ENCODE results near the gene PTGS2. TPM values are rescaled to one million over a fixed set of nuclear protein-coding genes. Genes with fewer than 3 reads are reported as not detected.
"Not testable (repeated sequence)": the region's sequence is repeated elsewhere in the genome, so short reads cannot be mapped to it uniquely, and the experiment has no call there.

PTGS2 gene
- total RNA-seq, 2 experiments from 2014 or later, result 0.61 to 0.88 TPM

DNA sequence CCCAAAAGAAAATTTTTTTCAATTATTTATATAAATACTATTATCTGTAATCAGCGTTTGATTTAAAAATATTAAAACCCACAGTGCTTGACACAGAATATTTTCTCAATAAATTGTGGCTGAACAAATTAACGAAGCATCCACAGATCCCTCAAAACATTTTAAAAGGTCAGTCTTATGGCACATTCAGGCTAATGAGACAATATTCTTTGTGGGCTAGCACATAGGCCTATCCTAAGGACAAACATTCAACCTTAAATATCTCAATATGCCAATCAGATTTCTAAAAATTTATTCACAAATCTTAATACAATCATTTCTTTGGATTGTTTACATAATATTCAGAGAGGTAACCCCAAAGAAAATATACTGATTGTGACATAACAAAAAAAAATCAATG, 8.1 kb downstream of the PTGS2 start:
- POLR2A ChIA-PET, result no interaction called here
- no peak overlapping the region for H3K27ac Mint-ChIP-seq
- H3K27me3 Mint-ChIP-seq, result peaks cover 9% of the 10 kb centered on the region
- intact Hi-C loops (cut with DNase I, micrococcal nuclease), result no loop called here
- H3K36me3 Mint-ChIP-seq (ENCODE audit: low read depth), result no peaks in the 10 kb centered on the region
- Histone ChIP-seq H3K9me3 (ENCODE audit: control insufficient read depth in 1 of 2, insufficient read depth in 1 of 2, low read length in 2 of 2) (peaks cover 0 to 6% of the 10 kb centered on the region in 2 experiments), H3K4me1 (ENCODE audit: insufficient read depth, low read length) (no peaks in the 10 kb centered on the region), H3K36me3 (ENCODE audit: insufficient read depth, low read length) (no peaks in the 10 kb centered on the region), H3K27ac (ENCODE audit: low read depth in 1 of 2, low read length in 2 of 2) (no peak overlapping the region), H3K27me3 (ENCODE audit: control insufficient read depth in 1 of 2, insufficient read depth in 2 of 2, low read length in 2 of 2) (no peaks in the 10 kb centered on the region), H3K4me3 (ENCODE audit: low read length) (no peak overlapping the region)
- no peaks in the 10 kb centered on the region for H3K9me3 Mint-ChIP-seq
- TF ChIP-seq, protein P1, sequence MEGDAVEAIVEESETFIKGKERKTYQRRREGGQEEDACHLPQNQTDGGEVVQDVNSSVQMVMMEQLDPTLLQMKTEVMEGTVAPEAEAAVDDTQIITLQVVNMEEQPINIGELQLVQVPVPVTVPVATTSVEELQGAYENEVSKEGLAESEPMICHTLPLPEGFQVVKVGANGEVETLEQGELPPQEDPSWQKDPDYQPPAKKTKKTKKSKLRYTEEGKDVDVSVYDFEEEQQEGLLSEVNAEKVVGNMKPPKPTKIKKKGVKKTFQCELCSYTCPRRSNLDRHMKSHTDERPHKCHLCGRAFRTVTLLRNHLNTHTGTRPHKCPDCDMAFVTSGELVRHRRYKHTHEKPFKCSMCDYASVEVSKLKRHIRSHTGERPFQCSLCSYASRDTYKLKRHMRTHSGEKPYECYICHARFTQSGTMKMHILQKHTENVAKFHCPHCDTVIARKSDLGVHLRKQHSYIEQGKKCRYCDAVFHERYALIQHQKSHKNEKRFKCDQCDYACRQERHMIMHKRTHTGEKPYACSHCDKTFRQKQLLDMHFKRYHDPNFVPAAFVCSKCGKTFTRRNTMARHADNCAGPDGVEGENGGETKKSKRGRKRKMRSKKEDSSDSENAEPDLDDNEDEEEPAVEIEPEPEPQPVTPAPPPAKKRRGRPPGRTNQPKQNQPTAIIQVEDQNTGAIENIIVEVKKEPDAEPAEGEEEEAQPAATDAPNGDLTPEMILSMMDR (IDR thresholded peaks at IDR 0.05), result no peak
- CTCF ChIA-PET, result no interaction called here
- no peak overlapping the region for H3K4me3 Mint-ChIP-seq
- no peak for ATAC-seq (ENCODE audit: poor library complexity)
- no peaks in the 10 kb centered on the region for H3K4me1 Mint-ChIP-seq (ENCODE audit: low read depth)
- DNase-seq, result no peak

DNA sequence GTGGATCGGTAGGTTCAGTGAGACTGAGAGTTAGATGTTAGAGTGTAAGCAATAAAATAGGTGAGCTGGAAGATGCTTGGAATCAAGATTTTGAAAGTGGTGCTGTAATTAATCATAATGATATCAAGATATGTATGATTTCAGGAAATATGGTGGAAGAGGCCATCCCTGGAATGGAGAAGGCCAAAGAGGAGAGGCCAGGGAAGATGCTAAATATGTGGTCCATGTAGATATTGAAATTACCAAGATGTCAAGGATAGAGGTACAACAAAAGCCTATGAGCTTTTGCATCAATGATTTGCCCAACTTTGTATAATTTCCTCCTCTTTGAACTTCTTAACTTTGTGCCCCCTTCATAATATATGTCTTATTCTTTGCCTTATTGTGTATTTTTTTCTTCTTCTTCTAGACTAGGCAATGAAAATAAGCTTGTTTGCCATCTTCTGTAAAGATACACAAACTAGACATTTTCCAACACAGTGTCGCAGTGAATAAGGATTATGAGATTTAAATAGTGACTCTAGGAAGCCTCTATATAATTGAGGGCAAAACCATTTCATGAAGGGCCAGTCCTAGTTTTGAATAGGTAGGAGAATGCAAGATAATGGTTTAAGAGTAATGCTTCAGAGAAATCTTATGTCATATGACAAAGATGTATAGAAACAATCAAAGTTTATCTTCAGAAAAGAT, 8.9 kb downstream of the PTGS2 start:
- H3K4me1 ChIP-seq (ENCODE audit: insufficient read depth, low read length), result no peaks in the 10 kb centered on the region
- no peak overlapping the region for H3K27ac Mint-ChIP-seq
- no peaks in the 10 kb centered on the region for H3K9me3 Mint-ChIP-seq
- CTCF ChIA-PET, result no interaction called here
- TF ChIP-seq, protein P1 (IDR thresholded peaks at IDR 0.05), result no peak
- POLR2A ChIA-PET, result no interaction called here
- no peak overlapping the region for H3K27ac ChIP-seq (ENCODE audit: low read depth in 1 of 2, low read length in 2 of 2)
- no peaks in the 10 kb centered on the region for H3K4me1 Mint-ChIP-seq (ENCODE audit: low read depth)
- DNase-seq, result no peak
- peaks cover 0 to 6% of the 10 kb centered on the region in 2 experiments for H3K9me3 ChIP-seq (ENCODE audit: control insufficient read depth in 1 of 2, insufficient read depth in 1 of 2, low read length in 2 of 2)
- H3K27me3 Mint-ChIP-seq, result peaks cover 7% of the 10 kb centered on the region
- no peak overlapping the region for H3K4me3 Mint-ChIP-seq
- peaks cover 0 to 3% of the 10 kb centered on the region in 2 experiments for H3K27me3 ChIP-seq (ENCODE audit: control insufficient read depth in 1 of 2, insufficient read depth in 2 of 2, low read length in 2 of 2)
- H3K36me3 Mint-ChIP-seq (ENCODE audit: low read depth), result no peaks in the 10 kb centered on the region
- no peak overlapping the region for H3K4me3 ChIP-seq (ENCODE audit: low read length)
- no peak for ATAC-seq (ENCODE audit: poor library complexity)
- intact Hi-C loops (cut with DNase I, micrococcal nuclease), result no loop called here
- H3K36me3 ChIP-seq (ENCODE audit: insufficient read depth, low read length), result no peaks in the 10 kb centered on the region

DNA sequence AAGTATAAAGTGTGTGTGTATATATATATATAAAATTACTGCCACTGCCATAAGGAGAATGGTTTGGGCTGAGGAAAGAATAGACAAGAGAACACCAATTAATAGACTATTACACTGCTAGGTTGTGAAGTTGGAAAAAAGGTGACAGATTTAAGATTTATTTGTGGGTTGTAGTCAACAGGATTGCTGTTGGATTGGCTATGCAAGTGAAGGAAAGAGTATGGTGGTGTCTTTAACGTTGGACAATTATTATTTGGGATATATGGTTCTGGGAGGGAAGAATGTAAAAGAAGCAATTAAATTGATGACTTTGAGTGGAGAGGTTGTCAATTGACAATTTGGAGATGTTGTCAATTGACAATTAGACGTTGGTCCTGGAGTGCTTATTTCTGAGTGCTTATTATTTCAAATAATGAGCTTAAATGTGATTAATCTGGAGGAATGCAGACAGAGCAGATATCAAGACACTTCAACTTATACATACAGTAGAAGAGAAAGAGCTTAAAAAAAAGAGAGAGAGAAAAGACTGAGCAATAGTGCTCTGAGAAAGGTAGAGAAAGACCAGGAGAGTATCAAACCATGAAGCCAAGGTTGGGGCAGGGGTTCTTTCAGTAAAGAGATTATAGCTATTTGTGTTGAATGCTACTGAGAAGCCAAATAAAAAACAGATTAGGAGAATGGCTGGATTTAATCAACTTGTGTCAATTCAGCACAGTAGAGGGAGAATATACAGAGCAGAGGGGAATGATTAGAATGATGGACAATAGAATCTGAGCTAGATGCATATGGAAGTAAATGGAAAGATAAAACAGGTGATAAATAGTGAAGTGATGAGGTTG, 9.7 kb downstream of the PTGS2 start:
- TF ChIP-seq, protein P1 (IDR thresholded peaks at IDR 0.05), result no peak
- intact Hi-C loops (cut with DNase I, micrococcal nuclease), result no loop called here
- H3K4me3 Mint-ChIP-seq, result no peak overlapping the region
- CTCF ChIA-PET, result no interaction called here
- ATAC-seq (ENCODE audit: poor library complexity) (no peak), DNase-seq (no peak)
- H3K27me3 ChIP-seq (ENCODE audit: control insufficient read depth in 1 of 2, insufficient read depth in 2 of 2, low read length in 2 of 2), result peaks cover 0 to 3% of the 10 kb centered on the region in 2 experiments
- no peak overlapping the region for H3K4me3 ChIP-seq (ENCODE audit: low read length)
- peaks cover 4% of the 10 kb centered on the region for H3K27me3 Mint-ChIP-seq
- peaks cover 0 to 6% of the 10 kb centered on the region in 2 experiments for H3K9me3 ChIP-seq (ENCODE audit: control insufficient read depth in 1 of 2, insufficient read depth in 1 of 2, low read length in 2 of 2)
- H3K27ac ChIP-seq (ENCODE audit: low read depth in 1 of 2, low read length in 2 of 2), result no peak overlapping the region
- H3K4me1 ChIP-seq (ENCODE audit: insufficient read depth, low read length), result no peaks in the 10 kb centered on the region
- POLR2A ChIA-PET, result no interaction called here
- no peaks in the 10 kb centered on the region for H3K36me3 ChIP-seq (ENCODE audit: insufficient read depth, low read length)
- H3K4me1 Mint-ChIP-seq (ENCODE audit: low read depth), result no peaks in the 10 kb centered on the region
- no peaks in the 10 kb centered on the region for H3K36me3 Mint-ChIP-seq (ENCODE audit: low read depth)
- no peaks in the 10 kb centered on the region for H3K9me3 Mint-ChIP-seq
- no peak overlapping the region for H3K27ac Mint-ChIP-seq

DNA sequence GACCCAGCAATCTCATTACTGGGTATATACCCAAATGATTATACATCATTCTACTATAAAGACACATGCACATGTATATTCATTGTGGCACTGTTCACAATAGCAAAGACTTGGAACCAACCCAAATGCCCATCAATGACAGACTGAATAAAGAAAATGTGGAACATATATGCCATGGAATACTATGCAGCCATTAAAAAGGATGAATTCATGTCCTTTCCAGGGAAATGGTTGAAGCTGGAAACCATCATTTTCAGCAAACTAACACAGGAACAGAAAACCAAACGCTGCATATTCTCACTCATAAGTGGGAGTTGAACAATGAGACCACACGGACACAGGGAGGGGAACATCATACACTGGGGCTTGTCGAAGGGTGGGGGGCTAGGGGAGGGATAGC, 10.4 kb downstream of the PTGS2 start:
- H3K4me1 ChIP-seq (ENCODE audit: insufficient read depth, low read length); CTCF ChIA-PET; H3K4me1 Mint-ChIP-seq (ENCODE audit: low read depth); DNase-seq; H3K27ac ChIP-seq (ENCODE audit: low read depth in 1 of 2, low read length in 2 of 2); H3K4me3 Mint-ChIP-seq; H3K27ac Mint-ChIP-seq; H3K9me3 ChIP-seq (ENCODE audit: control insufficient read depth in 1 of 2, insufficient read depth in 1 of 2, low read length in 2 of 2); H3K36me3 Mint-ChIP-seq (ENCODE audit: low read depth); H3K9me3 Mint-ChIP-seq; H3K4me3 ChIP-seq (ENCODE audit: low read length); POLR2A ChIA-PET; H3K36me3 ChIP-seq (ENCODE audit: insufficient read depth, low read length); H3K27me3 Mint-ChIP-seq; intact Hi-C loops (cut with DNase I, micrococcal nuclease); ATAC-seq (ENCODE audit: poor library complexity); H3K27me3 ChIP-seq (ENCODE audit: control insufficient read depth in 1 of 2, insufficient read depth in 2 of 2, low read length in 2 of 2): not testable (repeated sequence)

DNA sequence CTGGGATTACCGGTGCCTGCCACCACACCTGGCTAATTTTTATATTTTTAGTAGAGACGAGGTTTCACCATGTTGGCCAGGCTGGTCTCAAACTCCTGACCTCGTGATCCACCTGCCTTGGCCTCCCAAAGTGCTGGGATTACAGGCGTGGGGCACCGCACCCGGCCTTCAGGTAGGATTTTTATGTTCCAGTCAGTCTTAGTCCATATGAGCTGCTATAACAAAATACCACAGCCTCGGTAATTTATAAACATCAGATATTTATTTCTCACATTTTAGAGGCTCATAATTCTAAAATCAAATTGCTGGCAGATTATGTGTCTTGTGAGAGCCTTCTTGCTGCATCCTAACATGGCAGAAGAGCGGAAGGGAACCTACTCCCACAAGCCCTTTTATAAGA, 16.0 kb downstream of the PTGS2 start:
- H3K9me3 ChIP-seq (ENCODE audit: control insufficient read depth in 1 of 2, insufficient read depth in 1 of 2, low read length in 2 of 2); H3K4me1 Mint-ChIP-seq (ENCODE audit: low read depth); H3K9me3 Mint-ChIP-seq; H3K27me3 ChIP-seq (ENCODE audit: control insufficient read depth in 1 of 2, insufficient read depth in 2 of 2, low read length in 2 of 2); intact Hi-C loops (cut with DNase I, micrococcal nuclease); H3K27me3 Mint-ChIP-seq; H3K4me3 Mint-ChIP-seq; H3K36me3 ChIP-seq (ENCODE audit: insufficient read depth, low read length); H3K27ac ChIP-seq (ENCODE audit: low read depth in 1 of 2, low read length in 2 of 2); DNase-seq; CTCF ChIA-PET; H3K36me3 Mint-ChIP-seq (ENCODE audit: low read depth); H3K27ac Mint-ChIP-seq; H3K4me1 ChIP-seq (ENCODE audit: insufficient read depth, low read length); ATAC-seq (ENCODE audit: poor library complexity); H3K4me3 ChIP-seq (ENCODE audit: low read length): not testable (repeated sequence)
- POLR2A ChIA-PET, result interaction anchor here (0.6 kb wide), 1 partner anchor 55 kb away, joined by 3 read pairs; no protein-coding TSS in a partner anchor
